ENCODE data around the gene GCK. TPM values are rescaled to one million over a fixed set of nuclear protein-coding genes. Genes with fewer than 3 reads are reported as not detected.

Gene GCK
- total and polyA plus RNA-seq, 2 experiments from 2014 or later, result 1.7 to 2.5 TPM

GRCh38 chr7:44232901-44233715, 43.9 kb upstream of the GCK start:
- Histone ChIP-seq H3K9me2 (replicated peaks; ENCODE audit: insufficient read depth) (no peaks in the 10 kb centered on the region), H3K4me1 (ENCODE audit: insufficient read depth) (no peaks in the 10 kb centered on the region), H3K79me2 (no peaks in the 10 kb centered on the region), H3K4me2 (no peak overlapping the region), H3K4me3 (no peak overlapping the region), H3K36me3 (replicated peaks; ENCODE audit: insufficient read depth, low read depth) (no peaks in the 10 kb centered on the region), H3K9me3 (ENCODE audit: low read depth) (no peaks in the 10 kb centered on the region), H3K27me3 (no peaks in the 10 kb centered on the region), H4K20me1 (ENCODE audit: insufficient read depth, poor library complexity, severe bottlenecking) (no peaks in the 10 kb centered on the region), H2AFZ (no peak overlapping the region), H3K27ac (no peak overlapping the region)
- no peak for TF ChIP-seq CTCF (IDR thresholded peaks at IDR 0.05; ENCODE audit: poor library complexity)
- no peak for DNase-seq (ENCODE audit: low spot score)
- 83% methylated on average over 22 of the region's 22 CpGs for WGBS (ENCODE audit: low lambda C conversion rate, missing lambda C conversion rate)

- Histone ChIP-seq H3K4me1 (ENCODE audit: insufficient read depth) (no peaks in the 10 kb centered on the region), H3K27ac (no peak overlapping the region), H3K4me3 (no peak overlapping the region), H3K79me2 (no peaks in the 10 kb centered on the region), H3K27me3 (no peaks in the 10 kb centered on the region), H4K20me1 (ENCODE audit: insufficient read depth, poor library complexity, severe bottlenecking) (no peaks in the 10 kb centered on the region), H3K9me3 (ENCODE audit: low read depth) (no peaks in the 10 kb centered on the region), H3K9me2 (replicated peaks; ENCODE audit: insufficient read depth) (no peaks in the 10 kb centered on the region), H3K4me2 (no peak overlapping the region), H2AFZ (no peak overlapping the region), H3K36me3 (replicated peaks; ENCODE audit: insufficient read depth, low read depth) (no peaks in the 10 kb centered on the region)
- 94% methylated on average over 13 of the region's 13 CpGs for WGBS (ENCODE audit: low lambda C conversion rate, missing lambda C conversion rate)
- TF ChIP-seq EZH2phosphoT487 (IDR thresholded peaks at IDR 0.05; ENCODE audit: low read depth, severe bottlenecking, unreplicated experiment) (no peak), CTCF (IDR thresholded peaks at IDR 0.05; ENCODE audit: poor library complexity) (no peak), EZH2 (IDR thresholded peaks at IDR 0.05; ENCODE audit: borderline replicate concordance) (no peak)
- no peak for DNase-seq (ENCODE audit: low spot score)
Observed at GRCh38 chr7:44232396-44232795, 43.2 kb upstream of the GCK start.

GRCh38 chr7:44231088-44231487, 41.8 kb upstream of the GCK start:
- H3K4me1 ChIP-seq (ENCODE audit: insufficient read depth), result no peaks in the 10 kb centered on the region

More at GRCh38 chr7:44231088-44231487, 41.8 kb upstream of the GCK start:
- H3K4me3 ChIP-seq, result no peak overlapping the region
- no peaks in the 10 kb centered on the region for H3K36me3 ChIP-seq (replicated peaks; ENCODE audit: insufficient read depth, low read depth)
- H3K9me3 ChIP-seq (ENCODE audit: low read depth), result no peaks in the 10 kb centered on the region
- no peaks in the 10 kb centered on the region for H4K20me1 ChIP-seq (ENCODE audit: insufficient read depth, poor library complexity, severe bottlenecking)
- no peak overlapping the region for H3K27ac ChIP-seq
- no peaks in the 10 kb centered on the region for H3K79me2 ChIP-seq
- no peak for DNase-seq (ENCODE audit: low spot score)
- H2AFZ ChIP-seq, result no peak overlapping the region
- TF ChIP-seq EZH2phosphoT487 (IDR thresholded peaks at IDR 0.05; ENCODE audit: low read depth, severe bottlenecking, unreplicated experiment) (no peak), CTCF (IDR thresholded peaks at IDR 0.05; ENCODE audit: poor library complexity) (no peak), EZH2 (IDR thresholded peaks at IDR 0.05; ENCODE audit: borderline replicate concordance) (no peak)
- no peak overlapping the region for H3K4me2 ChIP-seq
- 92% methylated on average over 12 of the region's 12 CpGs for WGBS (ENCODE audit: low lambda C conversion rate, missing lambda C conversion rate)
- H3K9me2 ChIP-seq (replicated peaks; ENCODE audit: insufficient read depth), result no peaks in the 10 kb centered on the region
- no peaks in the 10 kb centered on the region for H3K27me3 ChIP-seq
